Heart right ventricle (tissue), 16 donors: ENCODE measurements around the gene U2AF1L4. TPM values are rescaled to one million over a fixed set of nuclear protein-coding genes. Genes with fewer than 3 reads are reported as not detected.
A peak's percentile ranks its signal among the peaks of the same experiment; 100 is the strongest.

Experiments used
- ATAC-seq, 8 donors: fragments of 200-7000 bp; cut with Tn5 transposase; one replicate each; pipeline ENCODE4 v1.9.1; 2020; ENCODE audit warnings: mild to moderate bottlenecking in 8 of 8, moderate library complexity in 8 of 8, moderate number of reproducible peaks in 1 of 8
- DNase-seq, 2 donors: peaks; one replicate each; pipeline ENCODE4 v3.0.0-alpha.2; 2020
- H3K27ac ChIP-seq, 10 donors: fragments of 200-600 bp; sonication (generic) in 2 of 10; one replicate each; pipeline versions ENCODE4 v1.5.0 to v1.8.0; 2020 to 2022; ENCODE audit warnings: mild to moderate bottlenecking in 3 of 10
- H3K27me3 ChIP-seq, 7 donors: fragments of 200-600 bp; one replicate each; pipeline ENCODE4 v1.8.0; 2021 to 2022; ENCODE audit warnings: mild to moderate bottlenecking in 2 of 7
- H3K36me3 ChIP-seq, 9 donors: fragments of 200-600 bp; sonication (generic) in 1 of 9; one replicate each; pipeline versions ENCODE4 v1.5.0 to v1.8.0; 2020 to 2022; ENCODE audit warnings: mild to moderate bottlenecking in 2 of 9
- H3K4me1 ChIP-seq, 9 donors: fragments of 200-600 bp; sonication (generic) in 1 of 9; one replicate each; pipeline versions ENCODE4 v1.5.0 to v1.8.0; 2020 to 2022; ENCODE audit warnings: mild to moderate bottlenecking in 4 of 9
- H3K4me3 ChIP-seq, 10 donors: fragments of 200-600 bp; sonication (generic) in 2 of 10; one replicate each; pipeline versions ENCODE4 v1.5.0 to v1.8.0; 2020 to 2022; ENCODE audit warnings: mild to moderate bottlenecking in 7 of 10, moderate library complexity in 2 of 10
- H3K9me3 ChIP-seq, 11 donors: fragments of 200-600 bp in 10 of 11; sonication (generic) in 2 of 11; one replicate each; pipeline versions ENCODE4 v1.5.0 to v1.8.0; 2013 to 2022; ENCODE audit warnings: mild to moderate bottlenecking in 2 of 11, control low read depth in 1 of 11, moderate library complexity in 1 of 11
- CTCF ChIP-seq, 9 donors: fragments of 200-600 bp; sonication (generic) in 2 of 9; IDR thresholded peaks; one replicate each; pipeline versions ENCODE4 v1.5.0 to v1.8.0; 2021 to 2022; ENCODE audit warnings: antibody characterized with exemption in 9 of 9, mild to moderate bottlenecking in 5 of 9, moderate library complexity in 1 of 9
- WGBS, 2 donors: extraction: QIAGEN DNeasy Blood & Tissue Kit; methylation state at CpG; one replicate each; pipeline ENCODE4 v1.1.7; 2013; ENCODE audit warnings: inconsistent platforms in 1 of 2; 5-methylcytosine and 5-hydroxymethylcytosine counted together
- intact Hi-C, 10 donors: fragments of 100-400 bp; cut with DNase I; formaldehyde crosslinking; loops; one replicate each; pipeline versions ENCODE4 v1.11.1 to v1.14.2; 2022
- polyA plus RNA-seq, 2 donors: library from polyadenylated mRNA; stranded (reverse); fragments of 200-250 nt; gene quantifications; one replicate each; pipeline ENCODE4 v1.2.3, GENCODE V29; 2013
- total RNA-seq, 10 donors: library from RNA; stranded (reverse); fragmentation: NEBNext Ultra II Directional in 3 of 10; extraction: Animal tissue kit (Norgen Biotek cat#: 25700) in 3 of 10; gene quantifications; one replicate each; pipeline versions ENCODE4 v1.2.1 to v1.2.4, GENCODE V29; 2021 to 2023
- donor health status: Arrhythmogenic right ventricular cardiomyopathy.
- donor health status: ischemic (EF 13 %, LVEDD 7.1; RV severe dilation, severe dysfunction).
- donor health status: healthy with polysubstance abuse.
- donor health status: DM: no; HTN: yes; CAD: no.
- donor health status: DM: no; HTN: no; CAD: no.
- donor health status: ischemic (EF 25% LVEDD 6.9; RV normal size, moderate dysfunction).
- donor health status: ischemic (EF 25% LVEDD 5.7; RV mildly dilated, moderate dysfunction).
- donor health status: healthy.
- donor health status: DM: yes; HTN: yes; CAD: no.
- donor health status: Ischemic cardiomyopathy.
- donor health status: ischemic (EF 35%, LVEDD 5.7; RV mildly dilated, moderate dysfunction).
- donor health status: nonischemic (EF 11% LVEDD 7.7; RV severe dilation, severe dysfunction).
- donor health status: DM: yes; HTN: yes; CAD: no.
- donor health status: PGD.
- donor health status: ischemic (EF 29% LVEDD 5.4; RV normal size, mild dysfunction).
- donor health status: nonischemic (EF 23%, LVEDD 6.1; RV moderate dilation, normal function).

U2AF1L4 gene
- total and polyA plus RNA-seq, 12 donors = 11.5 to 57.7 (median 20.3) TPM

GRCh38 chr19:35777961-35778360, 32.7 kb upstream of the U2AF1L4 start:
- intact Hi-C loops = loop anchor here in 2 of 10 donors (10.0 kb wide), 1 partner anchor 157 kb away; the partner anchor contains the start of gene LRFN3 (in 2 of the 2)
- DNase-seq = no peak

GRCh38 chr19:35777086-35777841, 32.0 kb upstream of the U2AF1L4 start:
- intact Hi-C loops = loop anchor here in 2 of 10 donors (10.0 kb wide), 1 partner anchor 158 kb away; the partner anchor contains the start of gene LRFN3 (in 2 of the 2)
- 64 to 74% methylated on average over 19 of the region's 19 CpGs for WGBS, 2 donors
- no peak for DNase-seq

More at GRCh38 chr19:35777961-35778360, 32.7 kb upstream of the U2AF1L4 start:
- no peak for TF ChIP-seq CTCF (IDR thresholded peaks at IDR 0.05)
- peaks cover 0 to 55% (median 0%) of the 10 kb centered on the region in 9 donors for H3K36me3 ChIP-seq
- no peak overlapping the region for H3K4me3 ChIP-seq
- no peak for ATAC-seq
- no peak overlapping the region for H3K27ac ChIP-seq
- no peaks in the 10 kb centered on the region for H3K9me3 ChIP-seq
- 80 to 94% methylated on average over 7 of the region's 7 CpGs for WGBS, 2 donors
- peaks cover 0 to 18% (median 7%) of the 10 kb centered on the region in 9 donors for H3K4me1 ChIP-seq
- no peaks in the 10 kb centered on the region for H3K27me3 ChIP-seq

GRCh38 chr19:35776102-35776788, 31.0 kb upstream of the U2AF1L4 start:
- H3K27me3 ChIP-seq = no peaks in the 10 kb centered on the region
- H3K36me3 ChIP-seq = peaks cover 0 to 38% (median 0%) of the 10 kb centered on the region in 9 donors
- H3K4me3 ChIP-seq = peak overlapping the region; percentile 61 to 98 (median 85)
- H3K27ac ChIP-seq = peak overlapping the region in 1 of 10 donors; percentile 54
- H3K4me1 ChIP-seq = peaks cover 0 to 18% (median 7%) of the 10 kb centered on the region in 9 donors
- H3K9me3 ChIP-seq = no peaks in the 10 kb centered on the region
- TF ChIP-seq CTCF (IDR thresholded peaks at IDR 0.05) = no peak
- no peak for ATAC-seq
- intact Hi-C loops = loop anchor here in 2 of 10 donors (10.0 kb wide), 1 partner anchor 159 kb away; the partner anchor contains the start of gene LRFN3 (in 2 of the 2)
- DNase-seq = no peak
- WGBS, 2 donors = 58 to 61% methylated on average over 12 to 13 of the region's 13 CpGs

More at GRCh38 chr19:35777086-35777841, 32.0 kb upstream of the U2AF1L4 start:
- TF ChIP-seq CTCF (IDR thresholded peaks at IDR 0.05) = no peak
- Histone ChIP-seq H3K4me1 (peaks cover 0 to 18% (median 7%) of the 10 kb centered on the region in 9 donors), H3K9me3 (no peaks in the 10 kb centered on the region), H3K27ac (no peak overlapping the region), H3K27me3 (no peaks in the 10 kb centered on the region), H3K36me3 (peaks cover 0 to 48% (median 0%) of the 10 kb centered on the region in 9 donors), H3K4me3 (no peak overlapping the region)
- no peak for ATAC-seq
